Fibroblast of villous mesenchyme (primary cell): Measurements from ENCODE around the gene PDE4D. TPM values are rescaled to one million over a fixed set of nuclear protein-coding genes. Genes with fewer than 3 reads are reported as not detected.

Source experiments
- DNase-seq: peaks from one replicate; pipeline ENCODE4 v3.0.0-alpha.2; 2010; ENCODE audit warnings: low read depth
- H3K4me3 ChIP-seq: 2 replicates; pipeline ENCODE4 v1.5.1; 2011; ENCODE audit warnings: low read depth, mild to moderate bottlenecking, low read length
- CTCF ChIP-seq: IDR thresholded peaks from 2 replicates; pipeline ENCODE4 v1.5.1; 2012; ENCODE audit warnings: low read depth, mild to moderate bottlenecking, low read length; ENCODE audit not compliant: insufficient read depth
- total RNA-seq: library from RNA; depleted of rRNA; stranded (reverse); fragments of >200 nt; gene quantifications from 2 replicates; pipeline ENCODE4 v1.2.3, GENCODE V29; 2012

Gene PDE4D
- total RNA-seq, 1 donor, result 6.0 TPM

- no peak for DNase-seq
- TF ChIP-seq CTCF, result no peak
- no peak overlapping the region for H3K4me3 ChIP-seq
Measured at GRCh38 chr5:59628062-59628828, 265.3 kb downstream of the PDE4D start.

- no peak overlapping the region for H3K4me3 ChIP-seq
- DNase-seq, result no peak
- no peak for TF ChIP-seq CTCF
Measured at GRCh38 chr5:59624898-59625297, 268.6 kb downstream of the PDE4D start.

GRCh38 chr5:59622848-59623247 is 270.7 kb downstream of the PDE4D start:
- DNase-seq, result no peak

GRCh38 chr5:59621477-59621876 is 272.0 kb downstream of the PDE4D start:
- H3K4me3 ChIP-seq, result no peak overlapping the region
- DNase-seq, result peak; percentile 31
- TF ChIP-seq CTCF, result no peak

More at GRCh38 chr5:59622848-59623247, 270.7 kb downstream of the PDE4D start:
- no peak overlapping the region for H3K4me3 ChIP-seq
- no peak for TF ChIP-seq CTCF

- DNase-seq, result no peak
- H3K4me3 ChIP-seq, result no peak overlapping the region
- no peak for TF ChIP-seq CTCF
Measured at GRCh38 chr5:59620535-59621212, 272.9 kb downstream of the PDE4D start.

GRCh38 chr5:59618644-59619043 is 274.9 kb downstream of the PDE4D start:
- no peak for TF ChIP-seq CTCF
- no peak overlapping the region for H3K4me3 ChIP-seq
- DNase-seq, result no peak
